Fibroblast of lung (primary cell): Measurements from ENCODE around the gene PUS1. TPM values are rescaled to one million over a fixed set of nuclear protein-coding genes. Genes with fewer than 3 reads are reported as not detected.

Experiments
- DNase-seq, 2 donors: peaks; one replicate each; pipeline versions ENCODE4 v3.0.0 to v3.0.0-alpha.2; 2010; ENCODE audit warnings: low read depth in 2 of 2
- H2AFZ ChIP-seq: 2 replicates; pipeline ENCODE4 v1.5.1; 2012; ENCODE audit warnings: low read length, control low read depth, inconsistent platforms
- H3K27ac ChIP-seq: 2 replicates; pipeline ENCODE4 v1.5.1; 2011; ENCODE audit warnings: low read length, control low read depth; ENCODE audit not compliant: insufficient read depth
- H3K27me3 ChIP-seq: 2 replicates; pipeline ENCODE4 v1.5.1; 2011; ENCODE audit warnings: mild to moderate bottlenecking, low read length; ENCODE audit not compliant: control insufficient read depth, insufficient read depth
- H3K36me3 ChIP-seq: 2 replicates; pipeline ENCODE4 v1.5.1; 2011; ENCODE audit warnings: low read length; ENCODE audit not compliant: control insufficient read depth, insufficient read depth
- H3K4me1 ChIP-seq: 2 replicates; pipeline ENCODE4 v1.5.1; 2011; ENCODE audit warnings: low read length; ENCODE audit not compliant: control insufficient read depth, insufficient read depth; ENCODE audit errors: extremely low read depth
- H3K4me2 ChIP-seq: 2 replicates; pipeline ENCODE4 v1.5.1; 2011; ENCODE audit warnings: low read length, control low read depth; ENCODE audit not compliant: insufficient read depth; ENCODE audit errors: extremely low read depth
- H3K4me3 ChIP-seq, 4 experiments: fragments of 200-600 bp in 1 of 4; sonication (generic) in 1 of 4; replicated peaks in 1 of 4; 2 replicates each; pipeline ENCODE4 v1.5.1; 2011 to 2016; ENCODE audit warnings: low read length in 4 of 4, low read depth in 3 of 4, mild to moderate bottlenecking in 3 of 4, control low read depth in 2 of 4, inconsistent platforms in 1 of 4, mixed read lengths in 1 of 4; ENCODE audit not compliant: insufficient read depth in 1 of 4; ENCODE audit errors: control extremely low read depth in 1 of 4
- H3K79me2 ChIP-seq: 2 replicates; pipeline ENCODE4 v1.5.1; 2012; ENCODE audit warnings: mild to moderate bottlenecking, low read length, inconsistent platforms; ENCODE audit not compliant: control insufficient read depth, insufficient read depth
- H3K9ac ChIP-seq: 2 replicates; pipeline ENCODE4 v1.5.1; 2011; ENCODE audit warnings: mild to moderate bottlenecking, low read length, control low read depth; ENCODE audit not compliant: insufficient read depth
- H3K9me3 ChIP-seq: 2 replicates; pipeline ENCODE4 v1.5.1; 2012; ENCODE audit warnings: low read depth, low read length; ENCODE audit not compliant: control insufficient read depth, insufficient read depth
- H4K20me1 ChIP-seq: 2 replicates; pipeline ENCODE4 v1.5.1; 2011; ENCODE audit warnings: low read length; ENCODE audit not compliant: control insufficient read depth, insufficient read depth; ENCODE audit errors: extremely low read depth
- CTCF ChIP-seq, 2 donors: IDR thresholded peaks in 1 of 2; conservative IDR thresholded peaks in 1 of 2; 1 replicate in 1 of 2; 2 replicates in 1 of 2; pipeline ENCODE4 v1.5.1; 2011 to 2012; ENCODE audit warnings: low read length in 2 of 2, control low read depth in 1 of 2, inconsistent platforms in 1 of 2, low read depth in 1 of 2, mild to moderate bottlenecking in 1 of 2
- EZH2 ChIP-seq: IDR thresholded peaks from 2 replicates; pipeline ENCODE4 v1.5.1; 2012; ENCODE audit warnings: low read length, control low read depth, mild to moderate bottlenecking; ENCODE audit errors: missing control alignments
- polyA plus RNA-seq, 2 donors: library from polyadenylated mRNA; depleted of rRNA in 1 of 2; stranded (reverse) in 1 of 2; unstranded in 1 of 2; fragments of >200 nt; gene quantifications; 2 replicates each; pipeline ENCODE4 v1.2.1, GENCODE V29; 2011 to 2012; ENCODE audit warnings: missing spikeins in 1 of 2
- total RNA-seq: library from RNA; depleted of rRNA; stranded (reverse); fragments of >200 nt; gene quantifications from 2 replicates; pipeline ENCODE4 v1.2.1, GENCODE V29; 2014

PUS1 gene
- total and polyA plus RNA-seq, 2 donors (not counting 1 experiment from before 2014, with no cell fraction given): 8.3 to 10.1 TPM

- Histone ChIP-seq H3K4me1 (no peaks in the 10 kb centered on the region), H3K4me2 (no peak overlapping the region), H3K9ac (no peak overlapping the region), H3K27ac (no peak overlapping the region), H3K79me2 (peaks cover 11% of the 10 kb centered on the region), H3K9me3 (no peaks in the 10 kb centered on the region), H3K27me3 (no peaks in the 10 kb centered on the region), H3K36me3 (peaks cover 14% of the 10 kb centered on the region), H2AFZ (no peak overlapping the region), H4K20me1 (no peaks in the 10 kb centered on the region), H3K4me3 (no peak overlapping the region)
- no peak for DNase-seq
- no peak for TF ChIP-seq CTCF (conservative IDR thresholded peaks at IDR 0.05 in 1 of 2, IDR thresholded peaks at IDR 0.05 in 1 of 2; ENCODE audit: low read depth in 1 of 2, low read length in 2 of 2)
- no peak for TF ChIP-seq EZH2
Measured at GRCh38 chr12:131934535-131934934, 5.5 kb downstream of the PUS1 start.

- Histone ChIP-seq H3K4me1 (no peaks in the 10 kb centered on the region), H2AFZ (no peak overlapping the region), H3K4me2 (no peak overlapping the region), H3K4me3 (no peak overlapping the region), H3K36me3 (peaks cover 25% of the 10 kb centered on the region), H3K9ac (no peak overlapping the region), H4K20me1 (no peaks in the 10 kb centered on the region), H3K79me2 (no peaks in the 10 kb centered on the region), H3K9me3 (no peaks in the 10 kb centered on the region), H3K27me3 (no peaks in the 10 kb centered on the region), H3K27ac (no peak overlapping the region)
- no peak for TF ChIP-seq EZH2
- no peak for TF ChIP-seq CTCF (conservative IDR thresholded peaks at IDR 0.05 in 1 of 2, IDR thresholded peaks at IDR 0.05 in 1 of 2; ENCODE audit: low read depth in 1 of 2, low read length in 2 of 2)
- DNase-seq: no peak
Measured at GRCh38 chr12:131938082-131938481, 9.0 kb downstream of the PUS1 start.

GRCh38 chr12:131939007-131939406 lies 9.9 kb downstream of the PUS1 start:
- Histone ChIP-seq H4K20me1 (no peaks in the 10 kb centered on the region), H3K36me3 (peaks cover 25% of the 10 kb centered on the region), H3K27ac (no peak overlapping the region), H3K9me3 (no peaks in the 10 kb centered on the region), H3K9ac (no peak overlapping the region), H3K4me1 (no peaks in the 10 kb centered on the region), H2AFZ (no peak overlapping the region), H3K4me2 (no peak overlapping the region), H3K27me3 (no peaks in the 10 kb centered on the region), H3K79me2 (no peaks in the 10 kb centered on the region), H3K4me3 (no peak overlapping the region)
- TF ChIP-seq EZH2: no peak
- TF ChIP-seq CTCF (conservative IDR thresholded peaks at IDR 0.05 in 1 of 2, IDR thresholded peaks at IDR 0.05 in 1 of 2; ENCODE audit: low read depth in 1 of 2, low read length in 2 of 2): no peak
- no peak for DNase-seq
